PFSK-1 (cell line): ENCODE data around the gene GRIK1.

Experiments
- POLR2AphosphoS5 ChIP-seq: IDR thresholded peaks from 2 replicates; pipeline ENCODE4 v1.6.1; 2012; ENCODE audit warnings: low read depth, mild to moderate bottlenecking, control low read depth, low read length, moderate library complexity
- SIN3A ChIP-seq: IDR thresholded peaks from 2 replicates; pipeline ENCODE4 v1.6.1; 2012; ENCODE audit warnings: mild to moderate bottlenecking, low read length, moderate library complexity, borderline replicate concordance; ENCODE audit not compliant: insufficient read depth
- TAF1 ChIP-seq: IDR thresholded peaks from 2 replicates; pipeline ENCODE4 v1.6.1; 2012; ENCODE audit warnings: low read length, control low read depth, borderline replicate concordance; ENCODE audit not compliant: insufficient read depth
- TF ChIP-seq, protein P1 (sequence below), 2 experiments: IDR thresholded peaks; 2 replicates each; pipeline versions ENCODE4 v1.6.1 to v1.8.0; 2011 to 2012; ENCODE audit warnings: low read depth in 2 of 2, low read length in 2 of 2, control low read depth in 1 of 2, inconsistent platforms in 1 of 2, mild to moderate bottlenecking in 1 of 2, moderate library complexity in 1 of 2; ENCODE audit not compliant: insufficient read depth in 1 of 2

GRCh38 chr21:29826386-29826785 lies 113.4 kb downstream of the GRIK1 start:
- TF ChIP-seq, protein P1, sequence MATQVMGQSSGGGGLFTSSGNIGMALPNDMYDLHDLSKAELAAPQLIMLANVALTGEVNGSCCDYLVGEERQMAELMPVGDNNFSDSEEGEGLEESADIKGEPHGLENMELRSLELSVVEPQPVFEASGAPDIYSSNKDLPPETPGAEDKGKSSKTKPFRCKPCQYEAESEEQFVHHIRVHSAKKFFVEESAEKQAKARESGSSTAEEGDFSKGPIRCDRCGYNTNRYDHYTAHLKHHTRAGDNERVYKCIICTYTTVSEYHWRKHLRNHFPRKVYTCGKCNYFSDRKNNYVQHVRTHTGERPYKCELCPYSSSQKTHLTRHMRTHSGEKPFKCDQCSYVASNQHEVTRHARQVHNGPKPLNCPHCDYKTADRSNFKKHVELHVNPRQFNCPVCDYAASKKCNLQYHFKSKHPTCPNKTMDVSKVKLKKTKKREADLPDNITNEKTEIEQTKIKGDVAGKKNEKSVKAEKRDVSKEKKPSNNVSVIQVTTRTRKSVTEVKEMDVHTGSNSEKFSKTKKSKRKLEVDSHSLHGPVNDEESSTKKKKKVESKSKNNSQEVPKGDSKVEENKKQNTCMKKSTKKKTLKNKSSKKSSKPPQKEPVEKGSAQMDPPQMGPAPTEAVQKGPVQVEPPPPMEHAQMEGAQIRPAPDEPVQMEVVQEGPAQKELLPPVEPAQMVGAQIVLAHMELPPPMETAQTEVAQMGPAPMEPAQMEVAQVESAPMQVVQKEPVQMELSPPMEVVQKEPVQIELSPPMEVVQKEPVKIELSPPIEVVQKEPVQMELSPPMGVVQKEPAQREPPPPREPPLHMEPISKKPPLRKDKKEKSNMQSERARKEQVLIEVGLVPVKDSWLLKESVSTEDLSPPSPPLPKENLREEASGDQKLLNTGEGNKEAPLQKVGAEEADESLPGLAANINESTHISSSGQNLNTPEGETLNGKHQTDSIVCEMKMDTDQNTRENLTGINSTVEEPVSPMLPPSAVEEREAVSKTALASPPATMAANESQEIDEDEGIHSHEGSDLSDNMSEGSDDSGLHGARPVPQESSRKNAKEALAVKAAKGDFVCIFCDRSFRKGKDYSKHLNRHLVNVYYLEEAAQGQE (IDR thresholded peaks at IDR 0.05; ENCODE audit: insufficient read depth in 1 of 2, low read depth in 2 of 2, low read length in 2 of 2) = no peak
- TF ChIP-seq POLR2AphosphoS5 (no peak), TAF1 (no peak), SIN3A (no peak)
